Neural progenitor cell (in vitro differentiated cells): Measurements from ENCODE around the gene EPHA3.

ENCODE experiments used
- CTCF ChIP-seq: fragments of 200-600 bp; sonication (generic); IDR thresholded peaks from 2 replicates; pipeline ENCODE4 v1.5.1; 2017; ENCODE audit warnings: antibody characterized with exemption, mild to moderate bottlenecking
- EZH2 ChIP-seq: fragments of 200-600 bp; sonication (generic); IDR thresholded peaks from 2 replicates; pipeline ENCODE4 v1.6.1; 2017; ENCODE audit warnings: antibody characterized with exemption, mild to moderate bottlenecking, moderate library complexity

- TF ChIP-seq EZH2 (no peak), CTCF (no peak)
Observed at GRCh38 chr3:89145995-89146394, 38.6 kb downstream of the EPHA3 start.
